H54 (cell line): ENCODE measurements around the gene CISD3.

ENCODE experiments used
- DNase-seq: peaks from one replicate; pipeline ENCODE4 v3.0.0; 2011; ENCODE audit warnings: low spot score, mixed read lengths; ENCODE audit not compliant: insufficient read length
- FAIRE-seq: peaks from 3 replicates; lab custom pipeline; 2011; peaks lifted over from hg19 to GRCh38; lab: Jason Lieb, UNC
- POLR2A ChIP-seq: IDR thresholded peaks from 2 replicates; pipeline ENCODE4 v1.6.1; 2011; ENCODE audit warnings: low read depth, mild to moderate bottlenecking, low read length

CISD3 gene

DNA sequence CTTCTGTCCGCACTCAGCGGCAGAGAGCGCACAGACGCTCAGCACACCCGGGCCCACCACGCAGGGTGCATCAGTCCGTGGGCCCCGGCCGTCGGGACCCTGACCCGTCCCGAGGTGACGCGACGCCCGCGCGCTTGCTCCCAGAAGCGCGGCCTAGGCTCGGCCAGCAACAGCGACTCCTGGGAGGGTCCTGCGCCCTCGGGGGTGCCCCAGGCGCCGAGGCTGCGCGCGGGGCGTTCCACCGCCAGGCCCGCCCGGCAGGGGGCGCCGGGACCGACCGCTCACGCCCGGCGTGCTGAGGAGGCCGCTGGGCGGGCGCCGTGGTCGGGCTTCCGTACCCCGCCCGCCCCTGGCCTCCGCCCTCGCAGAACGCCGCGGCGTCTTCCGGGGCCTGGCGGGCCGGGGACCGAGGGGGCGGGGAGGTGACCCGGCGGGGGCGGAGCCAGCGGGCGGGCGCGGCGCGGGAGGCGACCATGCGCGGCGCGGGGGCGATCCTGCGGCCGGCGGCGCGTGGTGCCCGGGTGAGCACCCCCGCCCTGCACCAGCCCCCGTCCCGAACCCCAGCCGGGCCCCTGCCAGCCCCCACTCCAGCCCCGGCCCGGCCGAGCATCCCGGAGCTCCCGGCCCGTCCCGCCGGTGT lies at the start of gene CISD3:
TSS of gene CISD3 (plus strand) at position 456 of the 640 bp plus-strand sequence. CDS start at position 474, 18 bp downstream.
- DNase-seq (peak; percentile 92), FAIRE-seq (no peak)
- peak; percentile 25; the same call in 1 of the 2 replicates for TF ChIP-seq POLR2A

DNA sequence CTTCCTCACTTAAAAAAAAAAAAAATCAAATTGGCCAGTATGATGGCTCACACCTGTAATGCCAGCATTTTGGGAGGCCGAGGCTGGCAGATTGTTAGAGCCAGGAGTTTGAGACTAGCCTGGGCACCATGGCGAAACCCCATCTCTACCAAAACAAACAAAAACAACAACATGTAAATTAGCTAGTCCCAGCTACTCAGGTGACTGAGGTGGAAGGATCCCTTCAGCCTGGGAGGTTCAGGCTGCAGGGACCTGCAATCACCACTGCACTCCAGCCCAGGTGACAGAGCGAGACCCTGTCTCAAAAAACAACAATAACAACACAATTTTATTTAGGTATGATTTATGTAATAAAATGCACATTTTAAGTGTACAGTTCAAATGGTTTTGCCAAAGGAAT lies 49.0 kb upstream of the CISD3 start:
- FAIRE-seq (no peak), DNase-seq (no peak)
- no peak for TF ChIP-seq POLR2A

DNA sequence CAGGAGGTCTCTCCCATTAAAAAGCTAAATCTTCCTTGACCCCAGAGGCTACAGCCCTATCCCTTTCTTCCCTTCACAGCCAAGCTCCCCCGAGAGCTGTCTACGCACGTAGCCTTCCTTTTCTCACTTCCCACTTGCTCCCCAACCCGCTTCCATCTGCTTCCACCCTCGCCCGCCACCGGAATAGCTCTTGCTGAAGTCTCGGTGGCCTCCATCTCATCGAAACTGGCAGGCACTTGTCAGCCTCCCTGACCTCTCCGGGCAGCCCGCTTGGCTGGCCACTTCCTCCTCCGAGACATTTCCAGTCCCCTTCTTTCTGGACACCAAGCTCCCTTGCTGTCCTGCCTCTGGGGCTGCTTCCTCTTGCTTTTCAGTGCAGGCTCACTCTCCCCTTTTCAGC lies 44.6 kb upstream of the CISD3 start:
- FAIRE-seq, result no peak
- TF ChIP-seq POLR2A, result no peak

DNA sequence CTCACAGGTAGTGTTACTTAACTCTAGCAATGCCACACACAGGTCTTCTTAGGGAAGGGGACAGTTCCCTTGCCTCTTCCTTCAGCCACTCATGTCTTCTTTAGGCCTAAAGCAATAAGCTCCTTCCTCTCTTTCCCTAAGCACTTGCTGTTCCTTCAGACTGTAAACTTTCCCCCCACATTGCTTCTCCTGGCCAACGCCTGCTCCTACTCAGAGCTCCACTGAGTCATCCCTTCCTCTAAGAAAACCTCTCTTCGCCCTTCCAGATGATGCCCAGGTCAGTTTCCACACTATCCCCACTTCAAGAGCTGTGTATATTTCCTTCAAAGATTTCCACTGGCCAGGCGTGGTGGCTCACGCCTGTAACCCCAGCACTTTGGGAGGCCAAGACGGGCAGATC lies 42.9 kb upstream of the CISD3 start:
- DNase-seq (no peak), FAIRE-seq (no peak)
- no peak for TF ChIP-seq POLR2A

More for the DNA sequence above, 44.6 kb upstream of the CISD3 start:
- DNase-seq, result no peak

DNA sequence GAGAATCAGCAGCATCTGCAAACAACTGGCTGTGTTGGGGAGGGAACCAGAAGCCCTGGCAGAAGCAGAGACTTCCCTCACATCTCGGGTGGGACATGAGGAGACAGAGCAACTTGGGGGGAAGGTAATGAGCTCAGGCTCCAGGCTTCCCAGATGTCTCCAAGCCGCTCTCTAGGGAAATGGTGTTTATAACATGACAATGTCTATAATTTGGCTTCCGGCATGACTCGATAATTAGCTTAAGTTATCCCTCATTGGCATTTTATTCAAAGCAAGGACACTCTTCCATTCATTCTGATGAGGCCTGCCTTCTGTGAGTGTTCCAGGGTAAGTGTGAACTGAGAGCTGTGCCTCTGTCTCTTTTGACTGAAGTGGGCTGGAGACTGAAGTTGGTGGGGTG lies 39.8 kb upstream of the CISD3 start:
- no peak for TF ChIP-seq POLR2A
- DNase-seq, result no peak
- FAIRE-seq, result no peak

DNA sequence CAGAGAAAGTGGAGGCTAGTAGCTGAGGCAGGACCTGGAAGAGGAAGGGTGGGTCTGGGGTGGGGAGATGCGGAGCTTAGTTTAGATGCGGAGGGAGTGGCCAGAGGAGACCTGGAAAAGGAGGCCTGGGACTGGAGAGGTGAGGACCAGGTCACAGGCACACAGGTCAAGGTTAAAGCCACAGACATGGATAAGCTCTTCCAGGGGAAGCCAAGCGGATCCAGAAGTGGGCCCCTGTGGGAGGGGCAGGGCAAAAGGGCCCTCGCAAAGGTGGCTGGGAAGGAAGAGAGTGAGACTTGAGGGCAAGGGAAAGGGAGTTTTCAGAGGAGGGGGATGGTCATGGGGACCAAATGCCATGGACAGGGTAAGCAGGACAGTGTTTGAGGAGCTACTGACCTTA lies 39.0 kb upstream of the CISD3 start:
- no peak for FAIRE-seq
- DNase-seq, result no peak
- no peak for TF ChIP-seq POLR2A

DNA sequence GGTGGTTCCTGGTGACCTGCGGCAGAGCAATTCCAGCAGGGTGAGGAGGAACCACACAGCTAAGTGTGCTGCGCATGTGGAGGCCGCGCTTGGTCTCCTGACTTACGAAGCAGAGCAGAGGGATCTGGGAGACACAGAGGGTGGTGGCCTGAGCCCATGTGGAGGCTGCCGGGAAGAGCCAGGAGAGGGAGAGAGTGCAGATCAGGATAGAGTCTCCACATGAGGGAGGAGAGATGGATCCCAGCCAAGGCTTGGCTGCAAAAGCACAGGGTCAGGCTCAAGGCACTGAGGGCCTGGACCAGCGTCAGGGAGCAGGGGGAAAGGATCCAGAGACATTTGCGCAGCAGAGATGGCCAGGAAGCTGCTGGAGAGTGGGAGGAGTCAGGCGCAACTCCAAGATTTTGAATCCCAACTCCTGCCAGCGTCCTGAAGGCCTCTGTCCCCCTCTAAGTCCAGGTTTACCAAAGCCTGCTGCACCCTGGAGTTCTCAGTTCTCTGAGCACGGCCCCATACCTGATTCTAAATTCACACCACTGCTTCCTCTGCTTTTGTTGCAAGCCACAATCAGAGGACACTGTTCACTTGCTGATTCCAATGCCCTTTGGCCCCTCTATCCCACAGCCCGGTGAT lies 36.3 kb upstream of the CISD3 start:
- no peak for DNase-seq
- no peak for FAIRE-seq
- TF ChIP-seq POLR2A, result no peak

- DNase-seq, result no peak
- FAIRE-seq, result no peak
Measured at GRCh38 chr17:38697061-38697820, 32.9 kb upstream of the CISD3 start.

GRCh38 chr17:38698760-38699159 lies 31.4 kb upstream of the CISD3 start:
- no peak for TF ChIP-seq POLR2A
- DNase-seq, result no peak
- FAIRE-seq, result no peak

More at GRCh38 chr17:38697061-38697820, 32.9 kb upstream of the CISD3 start:
- TF ChIP-seq POLR2A, result no peak

DNA sequence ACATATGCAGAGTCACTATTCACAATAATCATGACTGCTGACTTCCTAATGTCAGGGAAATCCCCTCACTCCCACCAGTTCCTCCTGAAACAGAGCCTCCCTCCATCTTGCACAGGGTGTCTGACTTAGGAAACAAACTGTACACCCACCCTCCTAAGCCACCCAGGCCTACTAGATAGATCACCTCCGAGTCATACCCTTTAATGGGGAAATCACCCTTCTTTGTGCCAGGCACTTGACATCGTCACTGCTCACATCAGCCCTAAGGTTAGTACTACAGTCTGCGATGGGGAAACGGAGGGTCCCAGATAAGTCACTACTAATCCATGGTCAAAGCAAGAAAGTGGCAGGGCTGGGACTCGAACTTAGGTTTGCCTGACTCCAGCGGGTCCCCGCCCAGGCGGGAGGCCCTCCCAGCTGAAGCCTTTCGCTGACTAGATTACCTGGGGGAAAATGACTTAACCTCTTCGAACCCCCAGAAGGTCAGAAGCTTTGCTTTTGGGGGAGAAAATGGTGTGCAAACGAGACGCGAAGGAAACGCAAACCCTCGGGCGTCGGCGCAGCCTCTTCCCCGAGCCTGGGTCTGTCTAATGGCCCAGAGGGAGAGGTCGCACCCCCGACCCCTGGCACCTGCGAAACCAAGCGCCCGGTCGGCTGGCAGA lies 28.5 kb upstream of the CISD3 start:
- DNase-seq (peak; percentile 71), FAIRE-seq (no peak)
- no peak for TF ChIP-seq POLR2A

- peak; percentile 91 for DNase-seq
- no peak for FAIRE-seq
- TF ChIP-seq POLR2A, result peak; percentile 90
Measured at GRCh38 chr17:38702166-38702915, 27.8 kb upstream of the CISD3 start.

- no peak for FAIRE-seq
- TF ChIP-seq POLR2A, result no peak
- DNase-seq, result no peak
Measured at GRCh38 chr17:38702916-38703741, 27.0 kb upstream of the CISD3 start.
